Vagina (tissue), 2 donors: Measurements from ENCODE around the gene SHISA6.

ENCODE experiments used
- CTCF ChIP-seq, 3 experiments: fragments of 450-650 bp in 2 of 3; fragments of 200-600 bp in 1 of 3; sonication (generic) in 1 of 3; IDR thresholded peaks; one replicate each; pipeline ENCODE4 v1.5.1; 2017 to 2019; ENCODE audit warnings: antibody characterized with exemption in 3 of 3, mild to moderate bottlenecking in 2 of 3, moderate library complexity in 2 of 3
- POLR2A ChIP-seq, 2 donors: fragments of 450-650 bp; IDR thresholded peaks; one replicate each; pipeline ENCODE4 v1.6.1; 2017; ENCODE audit warnings: antibody characterized with exemption in 2 of 2, mild to moderate bottlenecking in 2 of 2, moderate library complexity in 2 of 2
- POLR2AphosphoS5 ChIP-seq, 2 donors: sonication (generic); formaldehyde crosslinking; IDR thresholded peaks; one replicate each; pipeline ENCODE4 v1.9.0; 2017; ENCODE audit warnings: antibody characterized with exemption in 2 of 2, mild to moderate bottlenecking in 2 of 2, low read depth in 1 of 2; ENCODE audit not compliant: insufficient read depth in 1 of 2

- TF ChIP-seq CTCF (IDR thresholded peaks at IDR 0.05), result no peak
- no peak for TF ChIP-seq POLR2AphosphoS5 (IDR thresholded peaks at IDR 0.05; ENCODE audit: insufficient read depth in 1 of 2, low read depth in 1 of 2)
- TF ChIP-seq POLR2A (IDR thresholded peaks at IDR 0.05), result no peak
These were observed 148.6 kb downstream of the SHISA6 start for GRCh38 chr17:11389583-11389982.
